Tibial nerve (tissue), 4 donors: ENCODE measurements around the gene PEAK3. TPM values are rescaled to one million over a fixed set of nuclear protein-coding genes. Genes with fewer than 3 reads are reported as not detected.

Source experiments
- DNase-seq, 2 donors: peaks; one replicate each; pipeline ENCODE4 v3.0.0-alpha.2; 2019; ENCODE audit warnings: low spot score in 2 of 2
- H3K27ac ChIP-seq, 4 donors: fragments of 200-600 bp; sonication (generic) in 3 of 4; one replicate each; pipeline ENCODE4 v1.5.1; 2017 to 2019; ENCODE audit warnings: mild to moderate bottlenecking in 1 of 4
- H3K27me3 ChIP-seq, 2 donors: fragments of 200-600 bp; sonication (generic) in 1 of 2; one replicate each; pipeline versions ENCODE4 v1.5.1 to v1.6.0; 2017 to 2019
- H3K36me3 ChIP-seq, 3 donors: fragments of 200-600 bp; sonication (generic); one replicate each; pipeline ENCODE4 v1.5.1; 2018 to 2019
- H3K4me1 ChIP-seq, 4 donors: fragments of 200-600 bp; sonication (generic) in 3 of 4; one replicate each; pipeline ENCODE4 v1.5.1; 2017 to 2019
- H3K4me3 ChIP-seq, 4 donors: fragments of 200-600 bp; sonication (generic) in 3 of 4; one replicate each; pipeline ENCODE4 v1.5.1; 2017 to 2019; ENCODE audit warnings: mild to moderate bottlenecking in 1 of 4, moderate library complexity in 1 of 4
- H3K9me3 ChIP-seq, 4 donors: fragments of 200-600 bp; sonication (generic) in 3 of 4; one replicate each; pipeline ENCODE4 v1.5.1; 2017 to 2019
- EP300 ChIP-seq, 2 donors: sonication (generic); formaldehyde crosslinking; IDR thresholded peaks; one replicate each; pipeline ENCODE4 v1.6.1; 2017; ENCODE audit warnings: antibody characterized with exemption in 2 of 2, mild to moderate bottlenecking in 1 of 2
- POLR2A ChIP-seq, 2 donors: fragments of 450-650 bp; IDR thresholded peaks; one replicate each; pipeline ENCODE4 v1.6.1; 2017; ENCODE audit warnings: antibody characterized with exemption in 2 of 2, mild to moderate bottlenecking in 2 of 2, moderate library complexity in 2 of 2
- WGBS, 2 donors: methylation state at CpG; one replicate each; pipeline ENCODE4 v1.1.5; 2018; 5-methylcytosine and 5-hydroxymethylcytosine counted together
- total RNA-seq, 4 donors: library from RNA; depleted of rRNA; stranded (reverse); fragments of >200 nt; gene quantifications; one replicate each; pipeline ENCODE4 v1.1.0, GENCODE V29; 2016
- TF ChIP-seq, protein P1 (sequence below), 5 experiments: fragments of 200-600 bp in 3 of 5; fragments of 450-650 bp in 2 of 5; sonication (generic) in 3 of 5; IDR thresholded peaks; one replicate each; pipeline ENCODE4 v1.5.1; 2016 to 2019; ENCODE audit warnings: antibody characterized with exemption in 5 of 5, mild to moderate bottlenecking in 3 of 5, moderate library complexity in 2 of 5

Gene PEAK3
- total RNA-seq, 4 donors from 2014 or later: 0.42 to 4.2 (median 2.2) TPM

DNA sequence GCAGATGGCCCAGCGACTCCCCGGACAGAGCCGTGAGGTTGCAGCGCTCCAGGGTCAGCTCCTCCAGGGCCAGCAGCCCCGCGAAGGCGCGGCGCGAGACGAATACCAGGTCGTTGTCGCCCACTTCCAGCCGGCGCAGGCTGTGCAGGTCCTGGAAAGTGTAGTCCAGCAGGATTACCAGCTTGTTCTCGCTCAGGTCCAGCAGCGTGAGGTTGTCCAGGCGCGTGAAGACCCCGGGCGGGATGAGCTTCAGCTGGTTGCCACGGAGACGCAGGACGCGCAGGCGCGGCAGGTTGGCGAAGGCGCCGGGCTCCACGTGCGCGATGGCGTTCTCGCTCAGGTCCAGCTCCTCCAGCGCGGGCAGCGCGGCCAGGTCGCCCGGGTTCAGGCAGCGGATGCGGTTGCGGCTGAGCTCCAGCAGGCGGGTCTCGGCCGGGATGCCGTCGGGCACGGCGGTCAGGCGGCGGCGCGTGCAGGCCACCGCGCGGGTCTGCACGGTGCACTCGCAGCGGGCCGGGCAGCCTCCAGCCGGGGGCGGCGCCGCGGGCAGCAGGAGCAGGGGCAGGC is 9.3 kb upstream of the PEAK3 start:
- Histone ChIP-seq H3K36me3 (no peaks in the 10 kb centered on the region), H3K27ac (peak overlapping the region in 1 of 4 donors; percentile 82), H3K27me3 (peaks cover 0 to 58% of the 10 kb centered on the region in 2 donors), H3K4me3 (peak overlapping the region in 3 of 4 donors; percentile 10 to 55 (median 52)), H3K4me1 (peaks cover 0 to 43% (median 17%) of the 10 kb centered on the region in 4 donors), H3K9me3 (no peaks in the 10 kb centered on the region)
- 4% methylated on average over 45 of the region's 67 CpGs; no CpG with 5 or more reads in 1 of the 2 donors for WGBS, 2 donors
- no peak for DNase-seq
- no peak for TF ChIP-seq POLR2A (IDR thresholded peaks at IDR 0.05)
- TF ChIP-seq, protein P1, sequence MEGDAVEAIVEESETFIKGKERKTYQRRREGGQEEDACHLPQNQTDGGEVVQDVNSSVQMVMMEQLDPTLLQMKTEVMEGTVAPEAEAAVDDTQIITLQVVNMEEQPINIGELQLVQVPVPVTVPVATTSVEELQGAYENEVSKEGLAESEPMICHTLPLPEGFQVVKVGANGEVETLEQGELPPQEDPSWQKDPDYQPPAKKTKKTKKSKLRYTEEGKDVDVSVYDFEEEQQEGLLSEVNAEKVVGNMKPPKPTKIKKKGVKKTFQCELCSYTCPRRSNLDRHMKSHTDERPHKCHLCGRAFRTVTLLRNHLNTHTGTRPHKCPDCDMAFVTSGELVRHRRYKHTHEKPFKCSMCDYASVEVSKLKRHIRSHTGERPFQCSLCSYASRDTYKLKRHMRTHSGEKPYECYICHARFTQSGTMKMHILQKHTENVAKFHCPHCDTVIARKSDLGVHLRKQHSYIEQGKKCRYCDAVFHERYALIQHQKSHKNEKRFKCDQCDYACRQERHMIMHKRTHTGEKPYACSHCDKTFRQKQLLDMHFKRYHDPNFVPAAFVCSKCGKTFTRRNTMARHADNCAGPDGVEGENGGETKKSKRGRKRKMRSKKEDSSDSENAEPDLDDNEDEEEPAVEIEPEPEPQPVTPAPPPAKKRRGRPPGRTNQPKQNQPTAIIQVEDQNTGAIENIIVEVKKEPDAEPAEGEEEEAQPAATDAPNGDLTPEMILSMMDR (IDR thresholded peaks at IDR 0.05): no peak
- no peak for TF ChIP-seq EP300 (IDR thresholded peaks at IDR 0.05)

DNA sequence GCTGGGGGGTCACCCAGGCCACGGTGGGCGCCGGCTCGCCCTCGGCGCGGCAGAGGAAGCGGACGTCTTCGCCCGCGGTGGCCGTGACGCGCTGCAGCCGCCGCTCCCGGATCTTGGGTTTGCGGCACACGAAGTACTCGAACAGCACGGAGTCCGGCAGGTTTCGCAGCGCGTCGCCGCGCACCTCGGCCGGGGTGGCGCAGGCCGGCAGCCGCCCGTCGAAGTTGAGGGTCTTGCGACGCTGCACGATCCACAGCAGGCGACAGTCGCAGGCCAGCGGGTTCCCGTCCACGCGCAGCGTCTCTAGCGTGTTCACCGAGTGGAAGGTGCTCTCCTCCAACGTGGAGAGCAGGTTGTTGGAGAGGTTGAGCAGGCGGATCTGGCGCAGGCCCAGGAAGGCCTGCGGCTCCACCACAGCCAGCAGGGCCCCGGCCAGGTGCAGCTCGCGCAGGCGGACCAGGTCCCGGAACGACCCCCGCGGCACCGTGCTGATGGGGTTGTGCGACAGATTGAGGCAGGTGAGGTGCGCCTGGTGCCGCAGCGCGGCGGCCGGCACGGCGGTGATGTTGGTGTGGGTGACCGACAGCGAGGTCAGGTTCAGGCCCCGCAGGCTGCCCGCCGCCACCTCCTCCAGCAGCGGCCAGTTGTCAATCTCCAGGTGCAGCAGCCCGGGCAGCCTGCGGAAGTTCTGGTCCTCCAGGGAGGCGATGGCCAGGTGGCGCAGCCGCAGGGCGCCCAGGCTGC is 8.6 kb upstream of the PEAK3 start:
- H3K36me3 ChIP-seq: no peaks in the 10 kb centered on the region
- H3K4me3 ChIP-seq: peak overlapping the region; percentile 10 to 55 (median 35)
- no peaks in the 10 kb centered on the region for H3K9me3 ChIP-seq
- WGBS, 2 donors: 2 to 4% methylated on average over 13 to 48 of the region's 82 CpGs
- no peak for DNase-seq
- H3K27ac ChIP-seq: peak overlapping the region in 2 of 4 donors; percentile 35 to 82
- TF ChIP-seq, protein P1 (IDR thresholded peaks at IDR 0.05): no peak
- TF ChIP-seq EP300 (IDR thresholded peaks at IDR 0.05): no peak
- TF ChIP-seq POLR2A (IDR thresholded peaks at IDR 0.05): no peak
- peaks cover 0 to 43% (median 17%) of the 10 kb centered on the region in 4 donors for H3K4me1 ChIP-seq
- peaks cover 0 to 58% of the 10 kb centered on the region in 2 donors for H3K27me3 ChIP-seq

DNA sequence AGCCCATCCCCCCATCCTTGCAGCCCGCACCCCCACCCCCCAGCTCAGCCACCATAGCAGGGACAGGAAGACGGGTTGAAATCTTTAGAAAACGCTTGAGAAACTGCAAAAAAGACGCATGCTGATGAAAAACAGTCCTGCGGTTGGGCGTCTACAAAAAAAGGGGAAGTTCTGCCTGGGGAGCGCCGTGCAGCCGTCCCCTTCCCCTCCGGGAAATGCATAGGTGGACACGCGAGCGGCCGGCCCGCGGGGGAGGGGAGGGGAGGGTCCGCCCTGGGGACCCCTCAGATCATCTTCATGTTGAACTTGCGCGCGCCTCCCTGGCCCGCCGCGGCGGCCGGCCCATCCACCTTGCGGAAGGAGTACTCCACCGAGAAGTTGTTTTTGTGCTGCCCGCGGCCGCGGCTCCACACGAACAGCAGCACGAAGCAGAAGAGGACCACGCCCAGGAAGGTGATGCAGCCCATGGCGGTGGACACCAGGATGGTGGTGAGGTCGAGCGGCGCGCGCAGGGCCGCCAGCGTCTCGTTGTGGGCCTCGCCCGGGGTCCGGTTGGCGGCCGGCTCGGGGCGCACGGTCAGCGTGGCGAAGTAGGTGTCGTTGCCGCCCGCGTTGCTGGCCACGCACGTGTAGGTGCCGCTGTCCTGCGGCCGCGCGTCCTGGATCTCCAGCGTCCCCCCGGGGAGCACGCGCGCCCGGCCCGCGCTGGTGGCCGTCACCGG is 7.9 kb upstream of the PEAK3 start:
- TF ChIP-seq EP300 (IDR thresholded peaks at IDR 0.05) (no peak), POLR2A (IDR thresholded peaks at IDR 0.05) (no peak)
- TF ChIP-seq, protein P1 (IDR thresholded peaks at IDR 0.05): no peak
- H3K27ac ChIP-seq: peak overlapping the region in 3 of 4 donors; percentile 35 to 82 (median 64)

DNA sequence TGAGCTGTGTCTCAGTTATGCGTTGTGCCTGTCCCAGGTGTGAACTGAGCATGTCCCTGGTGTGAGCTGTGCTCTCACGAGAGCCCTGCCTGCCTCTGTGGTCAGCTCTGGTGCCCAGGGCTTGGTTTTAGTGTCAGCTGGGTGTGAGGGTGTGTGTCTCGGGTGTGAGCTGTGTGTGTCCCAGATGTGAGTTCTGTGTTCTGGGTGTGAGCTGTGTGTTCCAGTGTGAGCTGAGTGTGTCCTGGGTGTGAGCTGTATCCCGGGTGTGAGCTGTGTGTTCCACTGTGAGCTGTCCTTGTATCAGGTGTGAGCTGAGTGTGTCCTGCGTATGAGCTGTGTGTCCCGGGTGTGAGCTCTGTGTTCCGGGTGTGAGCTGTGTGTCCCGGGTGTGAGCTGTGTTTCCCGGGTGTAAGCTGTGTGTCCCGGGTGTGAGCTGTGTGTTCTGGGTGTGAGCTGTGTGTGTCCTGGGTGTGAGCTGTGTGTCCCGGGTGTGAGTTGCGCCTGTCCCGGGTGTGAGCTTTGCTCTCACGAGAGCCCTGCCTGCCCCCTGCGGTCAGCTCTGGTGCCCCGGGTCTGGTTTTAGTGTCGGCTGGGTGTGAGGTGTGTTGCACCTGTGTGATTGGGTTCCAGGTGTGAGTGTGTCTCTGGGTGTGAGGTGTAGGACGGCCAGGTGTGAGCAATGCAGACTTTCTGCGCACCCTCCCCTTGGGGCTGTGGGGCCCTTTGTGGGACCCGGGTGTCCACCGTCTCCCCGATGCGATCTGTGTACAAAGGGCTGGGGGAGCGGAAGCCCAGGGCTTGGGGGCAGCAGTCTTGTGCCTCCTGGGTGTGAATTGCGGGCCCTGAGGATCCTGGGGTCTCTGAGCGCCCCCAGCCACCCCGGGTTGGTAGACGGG is 7.1 kb upstream of the PEAK3 start:
- DNase-seq: no peak
- 41 to 58% methylated on average over 14 to 28 of the region's 28 CpGs for WGBS, 2 donors
- Histone ChIP-seq H3K9me3 (no peaks in the 10 kb centered on the region), H3K4me3 (peak overlapping the region in 3 of 4 donors; percentile 28 to 55 (median 52)), H3K4me1 (peaks cover 0 to 29% (median 13%) of the 10 kb centered on the region in 4 donors), H3K27ac (peak overlapping the region in 3 of 4 donors; percentile 35 to 82 (median 64)), H3K27me3 (peaks cover 0 to 50% of the 10 kb centered on the region in 2 donors), H3K36me3 (no peaks in the 10 kb centered on the region)
- TF ChIP-seq POLR2A (IDR thresholded peaks at IDR 0.05): no peak
- TF ChIP-seq EP300 (IDR thresholded peaks at IDR 0.05): no peak
- TF ChIP-seq, protein P1 (IDR thresholded peaks at IDR 0.05): no peak

More for the DNA sequence above, 7.9 kb upstream of the PEAK3 start:
- 1 to 3% methylated on average over 18 to 47 of the region's 74 CpGs for WGBS, 2 donors
- peak overlapping the region; percentile 18 to 55 (median 40) for H3K4me3 ChIP-seq
- no peak for DNase-seq
- H3K4me1 ChIP-seq: peaks cover 0 to 37% (median 17%) of the 10 kb centered on the region in 4 donors
- no peaks in the 10 kb centered on the region for H3K36me3 ChIP-seq
- H3K27me3 ChIP-seq: peaks cover 0 to 58% of the 10 kb centered on the region in 2 donors
- no peaks in the 10 kb centered on the region for H3K9me3 ChIP-seq
